H54 (cell line): ENCODE results near the gene EMC8.
"Not testable (repeated sequence)": the region's sequence is repeated elsewhere in the genome, so short reads cannot be mapped to it uniquely, and the experiment has no call there.

Source experiments
- DNase-seq: peaks from one replicate; pipeline ENCODE4 v3.0.0; 2011; ENCODE audit warnings: low spot score, mixed read lengths; ENCODE audit not compliant: insufficient read length
- FAIRE-seq: peaks from 3 replicates; lab custom pipeline; 2011; peaks lifted over from hg19 to GRCh38; lab: Jason Lieb, UNC
- POLR2A ChIP-seq: IDR thresholded peaks from 2 replicates; pipeline ENCODE4 v1.6.1; 2011; ENCODE audit warnings: low read depth, mild to moderate bottlenecking, low read length

Gene EMC8

GRCh38 chr16:85812811-85813700 is 13.7 kb upstream of the EMC8 start:
- DNase-seq (no peak), FAIRE-seq (no peak)
- no peak for TF ChIP-seq POLR2A

GRCh38 chr16:85812031-85812807 is 12.9 kb upstream of the EMC8 start:
- no peak for DNase-seq
- FAIRE-seq: no peak

GRCh38 chr16:85810742-85811115 is 11.4 kb upstream of the EMC8 start:
- FAIRE-seq (no peak), DNase-seq (no peak)

More at GRCh38 chr16:85812031-85812807, 12.9 kb upstream of the EMC8 start:
- no peak for TF ChIP-seq POLR2A

GRCh38 chr16:85810097-85810741 is 10.9 kb upstream of the EMC8 start:
- no peak for TF ChIP-seq POLR2A
- no peak for FAIRE-seq
- DNase-seq: no peak

More at GRCh38 chr16:85810742-85811115, 11.4 kb upstream of the EMC8 start:
- no peak for TF ChIP-seq POLR2A

GRCh38 chr16:85809645-85810044 is 10.3 kb upstream of the EMC8 start:
- TF ChIP-seq POLR2A: no peak
- no peak for FAIRE-seq
- no peak for DNase-seq

GRCh38 chr16:85808926-85809325 is 9.6 kb upstream of the EMC8 start:
- no peak for DNase-seq
- TF ChIP-seq POLR2A: no peak
- FAIRE-seq: no peak

- not testable (repeated sequence) for DNase-seq, FAIRE-seq
Measured at GRCh38 chr16:85808104-85808503, 8.8 kb upstream of the EMC8 start.

GRCh38 chr16:85807340-85807739 is 8.0 kb upstream of the EMC8 start:
- not testable (repeated sequence) for DNase-seq, FAIRE-seq

- no peak for FAIRE-seq
- no peak for TF ChIP-seq POLR2A
Measured at GRCh38 chr16:85806539-85806938, 7.2 kb upstream of the EMC8 start.

GRCh38 chr16:85805442-85806045 is 6.2 kb upstream of the EMC8 start:
- FAIRE-seq: no peak
- TF ChIP-seq POLR2A: no peak
- DNase-seq: no peak

More at GRCh38 chr16:85806539-85806938, 7.2 kb upstream of the EMC8 start:
- DNase-seq: no peak

GRCh38 chr16:85803570-85803969 is 4.2 kb upstream of the EMC8 start:
- FAIRE-seq (no peak), DNase-seq (no peak)
- TF ChIP-seq POLR2A: no peak

- no peak for FAIRE-seq
- no peak for TF ChIP-seq POLR2A
- DNase-seq: no peak
Measured at GRCh38 chr16:85800321-85800669, 951 bp upstream of the EMC8 start.

GRCh38 chr16:85798901-85799496 is 345 bp downstream of the EMC8 start:
- DNase-seq (peak; percentile 63), FAIRE-seq (no peak)
- TF ChIP-seq POLR2A: no peak; the same call in 1 of the 2 replicates
